Left lung (tissue), 10 donors: ENCODE measurements around the gene GALK1. TPM values are rescaled to one million over a fixed set of nuclear protein-coding genes. Genes with fewer than 3 reads are reported as not detected.

Source experiments
- ATAC-seq: fragments of 200-7000 bp; cut with Tn5 transposase; one replicate; pipeline ENCODE4 v1.9.1; 2020; ENCODE audit warnings: moderate library complexity
- DNase-seq, 4 donors: peaks; one replicate each; pipeline ENCODE4 v3.0.0-alpha.2; 2013 to 2020
- H3K27ac ChIP-seq, 2 donors: fragments of 200-600 bp; sonication (generic) in 1 of 2; one replicate each; pipeline versions ENCODE4 v1.5.0 to v1.8.0; 2020 to 2021
- H3K27me3 ChIP-seq, 2 donors: fragments of 200-600 bp; sonication (generic) in 1 of 2; one replicate each; pipeline versions ENCODE4 v1.5.0 to v1.8.0; 2020 to 2021
- H3K36me3 ChIP-seq, 2 donors: fragments of 200-600 bp; sonication (generic) in 1 of 2; one replicate each; pipeline versions ENCODE4 v1.5.0 to v1.8.0; 2020 to 2021
- H3K4me1 ChIP-seq, 2 donors: fragments of 200-600 bp; one replicate each; pipeline ENCODE4 v1.8.0; 2021
- H3K4me3 ChIP-seq, 2 donors: fragments of 200-600 bp; sonication (generic) in 1 of 2; one replicate each; pipeline versions ENCODE4 v1.5.0 to v1.8.0; 2020 to 2021; ENCODE audit warnings: mild to moderate bottlenecking in 1 of 2
- H3K9me3 ChIP-seq, 2 donors: fragments of 200-600 bp; sonication (generic) in 1 of 2; one replicate each; pipeline versions ENCODE4 v1.5.0 to v1.8.0; 2020 to 2021
- intact Hi-C, 2 donors: fragments of 100-400 bp; cut with DNase I; formaldehyde crosslinking; loops; one replicate each; pipeline versions ENCODE4 v1.11.2 to v1.14.2; 2022
- polyA plus RNA-seq, 6 donors: library from polyadenylated mRNA; unstranded; fragments of 120-200 nt; gene quantifications; one replicate each; pipeline ENCODE4 v1.2.1, GENCODE V29; 2013; ENCODE audit not compliant: insufficient read length in 6 of 6
- total RNA-seq, 2 donors: library from RNA; stranded (reverse); fragmentation: NEBNext Ultra II Directional; extraction: Animal tissue kit (Norgen Biotek cat#: 25700); gene quantifications; one replicate each; pipeline ENCODE4 v1.2.1, GENCODE V29; 2021
- TF ChIP-seq, protein P1 (sequence below), 2 donors: fragments of 200-600 bp; sonication (generic) in 1 of 2; IDR thresholded peaks; one replicate each; pipeline versions ENCODE4 v1.5.0 to v1.8.0; 2021; ENCODE audit warnings: antibody characterized with exemption in 2 of 2
- donor health status: DM: no; HTN: yes; CAD: no.
- donor health status: DM: no; HTN: no; CAD: no.

The GALK1 gene
- total and polyA plus RNA-seq, 8 donors = 10.3 to 39.6 (median 16.4) TPM

DNA sequence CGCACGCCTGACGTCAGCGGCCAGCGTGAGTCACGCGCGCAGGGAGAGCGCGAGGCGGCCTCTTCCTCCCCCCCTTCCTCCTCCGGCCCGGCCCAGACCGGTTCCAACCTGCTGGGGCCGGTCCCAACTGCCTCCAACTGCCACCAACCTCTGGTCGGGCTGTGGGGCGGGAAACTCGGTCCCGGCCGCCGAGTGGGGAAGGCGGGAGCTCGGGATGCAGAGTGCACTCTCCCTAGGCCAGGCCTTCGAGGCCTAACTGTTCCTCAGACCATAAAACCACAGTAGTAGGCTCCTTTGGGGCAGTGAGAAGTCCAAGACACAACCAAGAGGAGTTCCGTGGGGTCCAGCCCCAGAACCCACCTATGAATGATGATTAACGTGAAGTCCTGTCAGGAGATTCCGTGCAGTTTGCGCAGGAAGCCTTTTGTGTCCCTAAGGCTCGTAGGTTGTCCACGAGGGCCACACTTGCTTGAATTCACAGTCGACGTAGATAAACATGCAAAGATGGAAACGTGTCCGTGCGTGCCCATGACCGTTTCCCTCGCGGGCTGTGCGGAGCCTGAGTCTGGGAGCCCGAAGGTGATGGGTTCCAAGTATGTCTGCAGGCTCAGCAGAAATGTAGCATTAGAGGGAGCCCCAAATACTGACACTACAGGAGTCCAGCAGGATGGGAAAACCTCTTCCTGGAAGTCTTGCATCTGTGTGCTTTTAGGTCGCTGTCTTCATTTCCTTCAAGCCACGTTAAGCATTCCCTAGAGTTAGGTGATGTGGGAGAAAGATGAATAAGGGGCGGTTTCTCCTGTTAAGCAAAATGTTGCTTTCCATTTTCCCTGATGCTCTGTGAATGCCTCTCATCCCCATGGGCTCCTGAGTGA is 20.3 kb upstream of the GALK1 start:
- Histone ChIP-seq H3K4me1 (peaks cover 19 to 69% of the 10 kb centered on the region in 2 donors), H3K36me3 (no peaks in the 10 kb centered on the region), H3K4me3 (peak overlapping the region; percentile 47 to 56), H3K9me3 (no peaks in the 10 kb centered on the region), H3K27me3 (no peaks in the 10 kb centered on the region), H3K27ac (peak overlapping the region; percentile 99 to 100)
- ATAC-seq = peak; percentile 85
- TF ChIP-seq, protein P1, sequence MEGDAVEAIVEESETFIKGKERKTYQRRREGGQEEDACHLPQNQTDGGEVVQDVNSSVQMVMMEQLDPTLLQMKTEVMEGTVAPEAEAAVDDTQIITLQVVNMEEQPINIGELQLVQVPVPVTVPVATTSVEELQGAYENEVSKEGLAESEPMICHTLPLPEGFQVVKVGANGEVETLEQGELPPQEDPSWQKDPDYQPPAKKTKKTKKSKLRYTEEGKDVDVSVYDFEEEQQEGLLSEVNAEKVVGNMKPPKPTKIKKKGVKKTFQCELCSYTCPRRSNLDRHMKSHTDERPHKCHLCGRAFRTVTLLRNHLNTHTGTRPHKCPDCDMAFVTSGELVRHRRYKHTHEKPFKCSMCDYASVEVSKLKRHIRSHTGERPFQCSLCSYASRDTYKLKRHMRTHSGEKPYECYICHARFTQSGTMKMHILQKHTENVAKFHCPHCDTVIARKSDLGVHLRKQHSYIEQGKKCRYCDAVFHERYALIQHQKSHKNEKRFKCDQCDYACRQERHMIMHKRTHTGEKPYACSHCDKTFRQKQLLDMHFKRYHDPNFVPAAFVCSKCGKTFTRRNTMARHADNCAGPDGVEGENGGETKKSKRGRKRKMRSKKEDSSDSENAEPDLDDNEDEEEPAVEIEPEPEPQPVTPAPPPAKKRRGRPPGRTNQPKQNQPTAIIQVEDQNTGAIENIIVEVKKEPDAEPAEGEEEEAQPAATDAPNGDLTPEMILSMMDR (IDR thresholded peaks at IDR 0.05) = no peak
- intact Hi-C loops = no loop called here
- DNase-seq = peak; percentile 93 to 97 (median 96)

DNA sequence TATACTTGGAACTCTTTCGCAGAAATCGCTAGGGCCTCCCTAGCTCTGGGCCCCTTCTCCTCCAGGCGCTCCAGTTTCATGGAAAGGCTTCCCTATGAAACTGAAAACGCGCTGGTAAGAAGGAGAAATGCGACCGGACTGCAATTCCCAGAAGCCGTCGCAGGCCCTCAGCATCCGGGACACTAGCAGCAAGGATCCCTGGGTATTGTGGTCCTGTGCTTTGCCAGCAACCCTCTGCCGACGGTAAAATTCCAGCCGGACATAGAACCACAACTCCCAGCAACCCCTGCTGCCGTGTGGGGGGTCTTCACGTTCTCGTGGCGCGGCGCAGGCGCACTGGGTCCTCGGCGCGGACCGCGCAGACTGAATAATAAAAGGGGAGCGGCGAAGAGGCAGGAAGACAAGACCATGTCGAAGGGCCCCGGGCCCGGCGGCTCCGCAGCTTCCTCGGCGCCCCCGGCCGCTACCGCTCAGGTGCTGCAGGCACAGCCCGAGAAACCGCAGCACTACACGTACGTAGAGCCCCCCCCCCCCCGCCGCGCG is 19.6 kb upstream of the GALK1 start, which contains the start of gene UNK:
UNK (plus strand) TSS at position 334 of the 543 bp plus-strand sequence; CDS start at position 409, 75 bp downstream.
- H3K4me1 ChIP-seq = peaks cover 19 to 73% of the 10 kb centered on the region in 2 donors
- peak; percentile 95 to 99 (median 98) for DNase-seq
- H3K27me3 ChIP-seq = no peaks in the 10 kb centered on the region
- peak within 1 kb of the TSS; percentile 47 to 56 for H3K4me3 ChIP-seq
- H3K9me3 ChIP-seq = no peaks in the 10 kb centered on the region
- no peaks in the 10 kb centered on the region for H3K36me3 ChIP-seq
- TF ChIP-seq, protein P1 (IDR thresholded peaks at IDR 0.05) = peak in 1 of 2 donors; percentile 28
- intact Hi-C loops = no loop called here
- H3K27ac ChIP-seq = peak within 1 kb of the TSS; percentile 99 to 100
- ATAC-seq = peak; percentile 91

DNA sequence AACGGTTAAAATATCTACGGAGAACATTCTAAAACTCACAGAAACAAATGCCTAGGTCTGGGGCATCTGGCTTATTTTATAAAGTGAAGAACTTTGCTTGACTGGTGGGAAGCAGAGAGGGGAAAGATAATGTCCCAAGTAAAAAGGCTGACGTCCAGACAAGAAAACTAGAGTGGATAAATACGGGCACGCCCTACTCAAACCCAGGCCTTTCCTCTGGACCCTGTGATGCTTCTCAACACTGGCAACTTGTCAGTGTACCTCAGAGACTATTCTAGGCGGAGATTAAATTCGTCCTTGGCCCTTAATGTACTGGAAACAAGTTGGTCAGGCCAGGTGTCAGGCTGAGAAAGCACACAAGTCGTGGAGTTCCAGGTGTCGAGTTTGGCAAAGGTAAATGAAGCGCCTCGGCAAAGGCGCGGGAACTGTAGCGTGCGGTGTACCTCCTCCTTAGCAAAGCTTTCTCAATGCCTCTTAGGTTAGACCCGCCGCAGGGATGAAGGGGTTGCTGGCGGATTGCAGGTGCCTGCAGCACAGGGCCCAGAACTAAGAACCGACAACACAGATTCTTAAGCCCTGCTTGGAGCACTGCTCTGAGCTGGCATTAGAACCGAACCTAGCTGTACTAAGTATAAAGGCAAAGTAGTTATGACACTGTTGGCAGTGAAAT is 18.9 kb upstream of the GALK1 start:
- peak overlapping the region; percentile 14 to 56 for H3K4me3 ChIP-seq
- H3K4me1 ChIP-seq = peaks cover 19 to 67% of the 10 kb centered on the region in 2 donors
- H3K36me3 ChIP-seq = peaks cover 0 to 1% of the 10 kb centered on the region in 2 donors
- peak; percentile 0 for ATAC-seq
- no peaks in the 10 kb centered on the region for H3K9me3 ChIP-seq
- intact Hi-C loops = no loop called here
- peak in 1 of 4 donors; percentile 53 for DNase-seq
- TF ChIP-seq, protein P1 (IDR thresholded peaks at IDR 0.05) = no peak
- peak overlapping the region; percentile 99 to 100 for H3K27ac ChIP-seq
- no peaks in the 10 kb centered on the region for H3K27me3 ChIP-seq

DNA sequence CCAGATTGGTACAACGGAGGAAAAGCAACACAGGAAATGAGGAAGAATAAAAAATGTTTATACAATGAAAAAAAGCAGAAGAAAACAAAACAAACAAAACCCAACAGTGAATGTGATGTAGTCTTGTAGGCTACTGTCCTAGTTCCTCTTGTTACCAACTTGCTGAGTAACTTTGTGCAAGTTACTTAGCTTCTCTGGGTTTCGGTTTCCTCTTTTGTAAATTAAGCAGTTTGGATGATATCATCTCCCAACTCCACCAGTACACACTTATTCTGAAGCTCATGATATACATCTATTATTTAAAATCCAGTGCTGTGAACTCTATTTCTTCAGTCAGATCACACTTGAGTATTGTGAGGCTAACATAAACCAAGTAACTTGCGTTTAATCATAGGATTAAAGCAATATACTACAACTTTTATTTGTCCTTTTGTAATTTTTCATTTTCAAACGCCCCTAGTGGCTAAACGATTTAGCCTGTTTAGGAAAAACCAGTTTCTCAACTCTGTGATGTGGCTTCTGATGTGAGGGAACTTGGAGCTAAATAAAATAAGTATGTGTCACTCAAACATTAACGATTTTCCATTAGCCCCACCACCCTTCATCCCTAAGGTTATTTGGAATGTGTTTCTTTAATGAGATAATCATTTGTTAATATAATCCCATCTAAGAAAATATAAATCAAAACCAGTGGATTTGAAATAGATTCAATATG is 18.2 kb upstream of the GALK1 start:
- ATAC-seq (no peak), DNase-seq (peak in 1 of 4 donors; percentile 83)
- no peaks in the 10 kb centered on the region for H3K9me3 ChIP-seq
- peaks cover 19 to 64% of the 10 kb centered on the region in 2 donors for H3K4me1 ChIP-seq
- no peaks in the 10 kb centered on the region for H3K27me3 ChIP-seq
- H3K36me3 ChIP-seq = peaks cover 1 to 9% of the 10 kb centered on the region in 2 donors
- H3K27ac ChIP-seq = peak overlapping the region; percentile 99 to 100
- peak overlapping the region in 1 of 2 donors; percentile 3 for H3K4me3 ChIP-seq
- TF ChIP-seq, protein P1 (IDR thresholded peaks at IDR 0.05) = peak; percentile 68
- intact Hi-C loops = no loop called here
